ENCODE results near the gene NNT.
"Not testable (repeated sequence)": the region's sequence is repeated elsewhere in the genome, so short reads cannot be mapped to it uniquely, and the experiment has no call there.

NNT gene

DNA sequence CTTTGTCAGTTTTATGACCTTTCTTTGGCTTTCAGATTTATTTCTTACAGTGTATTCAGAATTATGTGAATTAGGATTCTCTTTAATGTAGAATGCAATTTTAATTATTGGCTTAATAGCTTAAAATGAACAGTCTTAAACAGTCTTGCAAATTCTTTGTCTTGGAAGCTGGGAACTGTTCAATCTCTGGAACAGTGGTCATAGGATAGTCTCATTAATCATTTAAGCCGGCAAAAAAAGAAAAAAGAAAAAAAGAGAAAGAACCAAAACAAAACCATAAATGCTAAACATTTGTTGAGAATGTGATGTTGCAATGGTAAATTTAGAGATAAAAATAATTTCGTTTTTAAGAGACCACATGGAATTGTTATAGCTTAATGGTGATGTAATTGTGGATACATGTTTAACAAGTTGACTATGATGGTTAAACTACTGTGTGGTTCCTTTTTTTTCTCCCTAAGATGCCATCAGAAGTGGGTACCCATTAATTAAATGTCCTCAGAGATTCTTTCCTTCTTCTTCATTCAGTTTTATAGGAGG is 61.6 kb downstream of the NNT start:
- DNase-seq (ENCODE audit: low read depth in 2 of 2) = no peak

DNA sequence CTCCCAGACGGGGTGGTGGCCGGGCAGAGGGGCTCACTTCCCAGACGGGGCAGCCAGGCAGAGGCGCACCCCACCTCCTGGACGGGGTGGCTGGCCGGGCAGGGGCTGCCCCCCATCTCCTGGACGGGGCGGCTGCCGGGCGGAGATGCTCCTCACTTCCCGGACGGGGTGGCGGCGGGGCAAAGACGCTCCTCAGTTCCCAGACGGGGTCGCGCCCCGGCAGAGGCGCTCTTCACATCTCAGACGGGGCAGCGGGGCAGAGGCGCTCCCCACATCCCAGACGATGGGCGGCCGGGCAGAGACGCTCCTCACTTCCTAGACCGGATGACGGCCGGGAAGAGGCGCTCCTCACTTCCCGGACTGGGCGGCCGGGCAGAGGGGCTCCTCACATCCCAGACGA is 62.8 kb downstream of the NNT start:
- DNase-seq (ENCODE audit: low read depth in 2 of 2) = not testable (repeated sequence)

DNA sequence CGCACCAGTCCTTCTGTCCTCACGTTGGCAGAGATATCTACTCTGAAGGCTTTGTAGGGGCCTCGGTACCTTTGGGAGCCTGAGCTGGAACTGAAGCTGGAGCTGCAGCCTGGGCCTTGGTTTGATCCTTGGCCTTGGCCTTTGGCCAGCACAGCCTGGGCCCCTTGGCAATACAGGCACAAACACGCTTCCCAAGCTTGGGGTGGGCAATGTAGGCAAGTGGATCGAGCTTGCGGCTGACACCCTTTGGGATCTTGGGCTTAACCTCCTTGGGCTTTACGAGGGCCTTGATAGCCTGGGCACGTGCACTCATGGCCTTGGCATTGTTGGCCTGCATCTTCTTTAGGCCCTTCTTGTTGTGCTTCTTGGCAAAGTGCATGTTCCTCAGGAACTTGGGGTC is 63.7 kb downstream of the NNT start:
- DNase-seq (ENCODE audit: low read depth in 2 of 2) = not testable (repeated sequence)

DNA sequence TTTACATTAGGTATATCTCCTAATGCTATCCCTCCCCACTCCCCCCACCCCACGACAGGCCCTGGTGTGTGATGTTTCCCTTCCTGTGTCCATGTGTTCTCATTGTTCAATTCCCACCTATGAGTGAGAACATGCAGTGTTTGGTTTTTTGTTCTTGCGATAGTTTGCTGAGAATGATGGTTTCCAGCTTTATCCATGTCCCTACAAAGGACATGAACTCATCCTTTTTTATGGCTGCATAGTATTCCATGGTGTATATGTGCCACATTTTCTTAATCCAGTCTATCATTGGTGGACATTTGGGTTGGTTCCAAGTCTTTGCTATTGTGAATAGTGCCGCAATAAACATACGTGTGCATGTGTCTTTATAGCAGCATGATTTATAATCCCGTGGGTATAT is 64.4 kb downstream of the NNT start:
- not testable (repeated sequence) for DNase-seq (ENCODE audit: low read depth in 2 of 2)

DNA sequence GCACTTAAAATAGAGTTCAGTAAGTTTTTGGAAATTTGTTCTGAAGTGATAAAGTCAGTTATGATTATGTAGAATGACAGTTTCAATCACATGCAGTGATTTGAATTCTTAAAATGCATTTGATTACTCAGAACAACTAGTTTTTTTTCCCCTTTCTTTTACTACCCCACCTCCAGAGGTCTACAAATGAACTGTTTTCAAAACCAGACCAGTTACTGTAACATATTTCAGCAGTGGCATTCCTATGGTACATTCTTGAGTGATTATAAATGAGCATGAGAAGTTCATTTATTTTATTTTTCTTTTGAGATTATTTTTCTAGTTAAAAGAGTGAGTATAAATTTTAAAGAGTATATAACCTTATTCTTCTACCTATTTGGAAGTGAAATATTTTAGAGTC is 71.6 kb downstream of the NNT start:
- DNase-seq (ENCODE audit: low read depth in 2 of 2) = no peak

DNA sequence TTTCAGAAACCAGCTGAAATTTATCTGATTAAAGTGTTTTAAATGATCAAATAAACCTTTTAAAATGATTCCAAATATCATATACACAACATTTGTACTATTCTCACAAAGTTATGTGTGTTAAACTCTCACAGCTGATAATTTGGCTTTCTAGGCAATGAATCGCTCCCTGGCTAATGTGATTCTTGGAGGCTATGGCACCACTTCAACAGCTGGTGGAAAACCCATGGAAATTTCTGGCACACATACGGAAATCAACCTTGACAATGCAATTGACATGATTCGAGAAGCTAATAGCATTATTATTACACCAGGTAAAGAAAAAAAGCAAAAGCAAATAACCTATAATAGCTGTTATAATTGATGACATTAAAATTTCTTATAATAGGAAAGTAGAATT is 72.4 kb downstream of the NNT start:
- no peak for DNase-seq (ENCODE audit: low read depth in 2 of 2)

DNA sequence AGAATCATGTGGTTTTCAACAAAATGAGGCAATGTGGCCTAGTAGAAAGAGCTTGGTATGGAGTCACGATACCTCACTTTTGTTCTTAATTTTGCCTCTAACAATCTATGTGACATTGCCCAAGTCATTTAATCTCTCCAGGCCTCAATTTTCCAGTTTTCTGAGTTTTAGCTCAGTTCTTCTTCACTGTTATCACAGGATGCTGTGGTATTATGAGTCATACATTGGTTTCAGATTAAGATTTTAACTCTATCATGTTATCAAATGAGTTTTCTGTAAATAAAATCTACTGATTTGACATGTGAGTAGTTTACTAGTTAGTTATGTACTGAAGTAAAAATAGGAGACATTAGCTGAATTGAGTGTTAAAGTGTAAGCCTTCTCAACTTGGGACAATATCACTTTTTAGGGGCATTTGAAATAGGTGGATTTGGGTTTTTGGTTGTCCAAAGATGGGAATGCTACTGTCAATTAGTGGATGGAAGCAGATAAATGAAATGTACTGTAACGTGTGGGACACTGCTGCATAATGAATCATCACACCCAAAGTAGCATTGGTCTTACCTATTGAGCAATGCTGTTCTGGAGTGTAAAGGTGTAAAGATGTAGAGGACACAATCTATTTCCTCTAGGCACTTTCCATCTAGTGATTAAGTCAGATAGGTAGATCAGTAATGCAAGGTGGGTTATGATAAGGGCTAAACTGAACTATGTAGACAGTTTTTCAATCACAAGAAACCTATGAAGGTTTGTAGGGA is 73.3 kb downstream of the NNT start:
- no peak for DNase-seq (ENCODE audit: low read depth in 2 of 2)

DNA sequence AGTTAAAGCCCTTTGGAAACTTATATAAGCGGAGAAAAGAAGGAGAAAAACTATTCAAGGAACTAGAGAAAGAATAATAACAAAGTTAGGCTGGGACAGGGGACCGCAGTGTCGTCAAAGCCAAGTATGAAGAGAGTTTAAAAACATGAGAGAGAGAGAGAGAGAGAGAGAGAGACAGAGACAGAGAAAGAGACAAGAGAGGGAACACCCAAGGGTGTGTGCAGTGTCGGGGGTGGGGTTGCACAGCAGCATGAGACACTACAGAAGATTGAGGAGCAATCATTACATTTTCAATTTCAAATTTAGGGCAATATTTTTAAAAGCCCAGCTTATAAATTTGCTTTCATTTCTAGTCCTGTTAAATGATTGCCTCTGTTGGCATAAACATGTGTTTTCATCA is 74.3 kb downstream of the NNT start:
- no peak for DNase-seq (ENCODE audit: low read depth in 2 of 2)

DNA sequence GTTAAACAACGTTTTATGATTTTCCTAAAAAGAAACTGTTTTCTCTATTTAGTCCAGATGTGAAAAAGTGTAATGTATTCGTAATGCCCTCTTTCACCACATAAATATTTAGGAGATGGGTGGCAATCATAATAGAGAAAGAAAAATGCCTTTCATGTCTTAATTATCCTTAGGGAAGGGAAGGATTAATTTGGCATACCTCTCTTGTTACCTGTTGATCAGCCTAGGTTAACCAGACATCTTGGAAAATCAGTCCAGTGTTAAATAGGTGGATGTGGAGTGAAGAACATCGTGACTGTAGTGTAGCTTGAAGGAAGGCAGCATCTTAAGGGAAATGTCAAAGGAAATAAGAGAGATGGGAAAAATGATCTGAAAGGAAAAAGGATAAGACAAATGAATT is 76.2 kb downstream of the NNT start:
- DNase-seq (ENCODE audit: low read depth in 2 of 2) = no peak

DNA sequence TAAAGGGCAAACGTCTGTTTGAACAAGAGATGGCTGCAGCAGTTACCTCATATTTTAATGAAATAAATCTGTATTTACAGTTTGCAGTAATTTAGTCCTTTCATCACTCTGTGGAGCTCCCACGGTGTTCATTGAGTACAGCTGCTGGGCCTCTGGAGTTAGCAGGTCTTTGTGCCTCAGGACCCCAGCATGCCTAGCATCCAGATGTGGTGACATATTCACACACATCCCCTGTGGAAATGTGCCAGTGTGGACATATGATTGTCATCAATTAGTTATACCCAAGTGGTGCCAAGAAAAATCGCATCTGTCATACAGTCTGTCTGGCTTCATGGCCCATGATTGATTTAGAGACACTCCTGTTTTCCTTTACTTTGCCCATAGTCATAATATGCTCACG is 77.3 kb downstream of the NNT start:
- no peak for DNase-seq (ENCODE audit: low read depth in 2 of 2)

DNA sequence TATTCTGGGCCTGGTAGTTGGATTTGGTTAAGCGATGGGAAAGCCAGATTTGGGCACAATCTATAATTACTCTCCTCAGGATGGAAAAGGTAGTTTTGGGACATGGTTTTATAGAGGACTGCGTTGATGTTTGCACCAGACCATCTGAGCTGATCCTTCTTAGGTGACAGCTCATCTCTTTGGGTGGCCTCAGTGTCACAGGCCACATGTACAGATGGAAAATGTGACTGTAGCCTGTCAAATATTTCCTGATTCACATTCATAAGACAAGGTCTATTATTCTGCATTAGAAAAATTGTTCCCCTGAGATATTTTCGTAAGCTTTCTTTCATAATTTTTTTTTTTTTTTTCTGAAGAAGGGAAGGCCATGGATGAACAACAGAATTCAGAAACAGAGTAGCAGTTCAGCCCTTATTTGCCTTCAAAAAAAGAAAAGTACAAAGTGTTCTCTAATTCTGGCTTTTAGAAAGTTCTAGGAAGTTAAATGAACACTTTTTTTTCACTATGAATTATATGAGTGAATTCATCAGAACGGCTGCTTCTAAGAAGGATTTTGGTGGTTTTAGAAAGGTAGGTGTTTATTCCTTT is 81.0 kb downstream of the NNT start:
- no peak for DNase-seq (ENCODE audit: low read depth in 2 of 2)

DNA sequence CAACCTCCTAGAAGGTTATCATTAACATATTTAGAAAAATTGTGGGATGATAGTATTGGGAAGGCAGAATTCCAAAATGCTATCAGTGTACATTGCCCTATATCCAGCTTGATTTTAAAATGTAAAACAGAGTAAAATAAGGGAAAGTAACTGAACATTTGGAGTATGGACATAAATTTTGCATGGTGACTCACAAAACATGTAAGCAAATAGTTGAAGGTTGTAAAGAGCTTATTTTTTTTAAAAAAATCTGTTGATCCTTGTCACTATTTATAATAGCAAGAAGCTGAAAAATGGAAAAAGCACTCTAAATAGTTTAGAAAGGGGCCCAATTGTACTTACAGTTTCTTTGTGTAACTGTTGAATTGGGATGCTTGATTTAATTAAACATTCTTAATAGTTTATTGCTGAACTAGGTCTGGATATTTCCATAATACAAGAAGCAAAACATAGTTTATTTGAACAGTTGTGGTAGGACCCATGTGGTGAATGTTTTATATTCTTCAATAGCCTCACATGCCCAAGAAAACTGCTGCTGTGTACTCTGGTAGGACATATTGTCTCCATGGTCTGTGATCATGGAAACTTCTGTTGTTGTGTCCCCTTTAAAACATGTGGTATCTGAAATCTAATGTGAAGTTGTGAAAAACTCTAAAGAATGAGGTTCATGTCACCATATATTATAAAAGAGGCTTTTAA is 82.4 kb downstream of the NNT start:
- DNase-seq (ENCODE audit: low read depth in 2 of 2) = no peak

DNA sequence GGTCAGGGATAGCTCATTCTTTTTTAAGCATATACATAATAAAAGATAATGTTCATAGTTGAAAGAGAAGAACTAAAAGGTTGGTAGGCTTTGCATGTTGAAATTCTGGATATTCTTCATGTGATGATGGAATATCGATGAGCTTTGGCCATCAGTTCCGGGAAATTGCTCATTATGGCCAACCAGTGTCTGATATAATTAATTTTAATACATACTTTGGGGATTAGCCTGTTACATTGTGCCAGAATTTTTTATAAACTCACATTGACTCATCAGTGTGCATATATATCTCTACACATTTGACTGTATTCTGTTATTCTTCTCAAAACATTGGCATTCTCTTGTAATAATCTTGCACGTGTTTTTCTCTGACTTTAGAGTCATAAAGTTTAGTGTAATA is 84.3 kb downstream of the NNT start:
- no peak for DNase-seq (ENCODE audit: low read depth in 2 of 2)

DNA sequence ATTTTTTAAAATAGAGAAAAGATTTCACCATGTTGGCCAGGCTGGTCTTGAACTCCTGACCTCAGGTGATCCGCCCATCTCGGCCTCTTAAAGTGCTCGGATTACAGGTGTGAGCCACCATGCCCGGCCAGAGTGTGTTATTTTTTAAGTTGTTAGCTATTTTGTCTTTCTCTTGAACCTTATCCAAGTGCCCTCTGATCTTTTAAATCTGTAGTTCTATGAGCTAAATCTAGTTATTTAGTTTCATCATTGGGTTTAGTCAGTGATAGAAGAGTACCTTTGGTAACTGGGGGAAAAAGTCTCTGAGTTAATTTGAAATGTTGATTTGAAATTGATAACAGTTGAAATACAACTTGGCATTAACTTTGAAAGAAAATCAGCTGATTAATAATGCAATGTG is 88.3 kb downstream of the NNT start:
- no peak for DNase-seq (ENCODE audit: low read depth in 2 of 2)

DNA sequence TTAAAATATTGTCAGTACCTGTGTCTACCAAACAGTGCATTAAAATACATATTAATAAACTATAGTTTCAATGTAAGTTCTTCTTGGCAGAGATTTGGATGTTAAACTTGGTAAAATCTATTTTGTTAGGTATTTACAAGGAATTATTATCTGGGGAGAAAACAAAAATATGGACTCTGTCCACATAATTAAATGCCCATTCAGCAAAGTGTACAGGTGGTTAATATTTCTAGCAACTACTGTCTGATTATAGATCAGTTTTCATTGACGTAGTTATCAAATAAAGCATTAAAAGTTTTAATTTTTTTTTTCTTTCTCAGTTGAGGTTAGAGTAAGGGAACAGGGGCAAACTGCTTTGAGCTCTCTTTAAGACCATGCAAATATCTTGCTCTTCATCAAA is 88.9 kb downstream of the NNT start:
- DNase-seq (ENCODE audit: low read depth in 2 of 2) = no peak

DNA sequence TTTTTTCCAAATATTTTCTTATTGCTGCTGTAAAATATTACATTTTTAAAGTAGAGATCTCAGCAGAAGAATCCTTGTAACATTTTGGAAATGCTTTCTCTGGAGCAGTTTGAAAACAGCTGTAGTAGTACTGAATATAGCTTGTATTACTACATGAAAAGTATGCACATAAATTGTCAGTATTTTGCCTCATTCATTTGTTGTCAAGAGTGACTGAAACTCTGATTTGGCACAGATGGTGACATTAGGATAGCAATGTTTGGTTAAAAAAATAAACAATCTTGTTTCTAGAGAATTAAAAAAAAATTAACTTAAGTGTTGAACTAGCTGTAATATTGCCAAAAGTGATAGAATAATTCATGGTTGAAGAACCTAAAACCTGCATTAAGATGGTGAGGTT is 90.4 kb downstream of the NNT start:
- no peak for DNase-seq (ENCODE audit: low read depth in 2 of 2)

DNA sequence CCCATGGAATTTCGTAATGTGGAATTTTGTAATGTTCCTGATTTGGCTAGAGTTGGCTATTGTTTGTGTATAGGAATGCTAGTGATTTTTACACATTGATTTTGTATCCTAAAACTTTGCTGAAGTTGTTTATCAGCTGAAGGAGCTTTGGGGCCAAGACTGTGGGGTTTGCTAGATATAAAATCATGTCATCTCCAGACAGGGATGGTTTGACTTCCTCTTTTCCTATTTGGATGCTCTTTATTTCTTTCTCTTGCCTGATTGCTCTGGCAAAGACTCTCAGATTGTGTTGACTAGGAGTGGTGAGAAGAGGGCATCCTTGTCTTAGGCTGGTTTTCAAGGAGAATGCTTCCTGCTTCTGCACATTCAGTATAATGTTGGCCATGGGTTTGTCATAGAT is 91.0 kb downstream of the NNT start:
- no peak for DNase-seq (ENCODE audit: low read depth in 2 of 2)

DNA sequence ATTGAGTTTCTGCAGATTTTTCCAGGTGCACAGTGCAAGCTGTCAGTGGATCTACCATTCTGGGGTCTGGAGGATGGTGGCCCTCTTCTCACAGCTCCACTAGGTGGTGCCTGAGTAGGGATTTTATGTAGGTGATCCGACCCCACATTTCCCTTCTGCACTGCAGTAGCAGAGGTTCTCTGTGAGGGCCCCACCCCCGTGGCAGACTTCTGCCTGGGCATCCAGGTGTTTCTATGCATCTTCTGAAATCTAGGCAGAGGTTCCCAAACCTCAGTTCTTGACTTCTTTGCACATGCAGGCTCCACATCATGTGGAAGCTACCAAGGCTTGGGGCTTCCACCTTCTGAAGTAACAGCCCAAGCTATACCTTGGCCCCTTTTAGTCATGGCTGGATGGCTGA is 93.5 kb downstream of the NNT start:
- not testable (repeated sequence) for DNase-seq (ENCODE audit: low read depth in 2 of 2)

DNA sequence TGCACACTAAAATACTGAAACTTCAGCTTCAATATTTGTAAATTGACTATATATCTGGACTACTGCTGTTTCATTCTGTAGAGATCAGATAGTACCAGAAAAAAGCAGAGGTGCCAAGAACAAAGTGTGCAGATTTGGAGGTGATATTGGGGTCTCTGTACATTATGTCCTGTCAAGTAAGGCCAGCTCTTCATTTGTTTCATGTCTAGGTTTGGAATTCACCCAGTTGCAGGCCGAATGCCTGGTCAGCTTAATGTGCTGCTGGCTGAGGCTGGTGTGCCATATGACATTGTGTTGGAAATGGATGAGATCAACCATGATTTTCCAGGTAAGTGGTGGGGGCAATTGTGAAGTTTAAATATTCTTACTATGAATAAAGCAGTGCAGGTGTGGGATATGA is 96.9 kb downstream of the NNT start:
- DNase-seq (ENCODE audit: low read depth in 2 of 2) = no peak

DNA sequence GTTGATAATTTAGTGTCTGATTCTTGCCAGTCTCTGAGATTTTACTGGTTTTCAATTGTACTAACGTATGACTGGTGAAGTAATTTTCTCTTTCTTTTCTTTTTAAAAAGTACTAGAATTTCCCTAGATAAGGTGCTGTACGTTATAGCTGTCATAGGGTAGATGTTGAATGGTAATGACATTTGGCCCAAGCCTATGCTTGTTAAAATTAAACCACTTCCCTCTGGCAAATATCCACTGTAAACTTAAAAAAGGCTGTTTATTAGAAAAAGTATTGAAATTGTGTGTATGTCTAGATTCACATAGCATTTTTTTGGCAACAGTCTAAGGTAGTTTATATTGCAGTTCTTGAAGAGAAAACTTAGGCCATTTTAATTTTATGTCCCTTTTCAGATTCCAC is 97.6 kb downstream of the NNT start:
- DNase-seq (ENCODE audit: low read depth in 2 of 2) = no peak

DNA sequence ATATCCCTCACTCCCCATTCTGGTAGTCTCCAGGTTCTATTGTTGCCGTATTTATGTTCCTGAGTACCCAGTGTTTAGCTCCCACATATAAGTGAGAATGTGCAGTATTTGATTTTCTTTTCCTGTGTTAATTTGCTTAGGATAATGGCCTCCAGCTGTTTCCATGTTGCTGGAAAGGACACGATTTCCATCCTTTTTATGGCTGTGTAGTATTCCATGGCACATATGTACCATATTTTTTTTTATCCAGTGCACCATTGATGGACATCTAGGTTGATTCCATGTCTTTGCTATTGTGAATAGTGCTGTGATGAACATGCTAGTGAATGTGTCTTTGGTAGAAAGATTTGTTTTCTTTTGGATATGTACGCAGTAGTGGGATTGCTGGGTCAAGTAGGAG is 98.2 kb downstream of the NNT start:
- DNase-seq (ENCODE audit: low read depth in 2 of 2) = no peak

DNA sequence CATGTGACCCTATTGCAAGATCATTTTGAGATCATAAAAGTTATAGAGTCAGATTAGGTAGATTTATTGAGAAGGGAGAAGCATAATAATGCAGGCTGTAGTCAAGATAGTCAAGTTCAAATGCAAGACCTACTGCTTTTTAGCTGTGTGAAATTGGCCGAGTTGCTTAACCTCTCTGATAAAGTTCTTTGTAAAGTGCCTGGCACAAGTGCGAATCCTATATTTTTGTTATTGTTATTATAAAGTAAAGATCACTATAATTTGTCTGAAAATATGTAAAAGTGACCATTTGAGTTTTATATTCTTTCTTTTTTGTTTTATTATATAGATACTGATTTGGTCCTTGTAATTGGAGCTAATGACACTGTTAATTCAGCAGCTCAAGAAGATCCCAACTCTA is 99.3 kb downstream of the NNT start:
- no peak for DNase-seq (ENCODE audit: low read depth in 2 of 2)

DNA sequence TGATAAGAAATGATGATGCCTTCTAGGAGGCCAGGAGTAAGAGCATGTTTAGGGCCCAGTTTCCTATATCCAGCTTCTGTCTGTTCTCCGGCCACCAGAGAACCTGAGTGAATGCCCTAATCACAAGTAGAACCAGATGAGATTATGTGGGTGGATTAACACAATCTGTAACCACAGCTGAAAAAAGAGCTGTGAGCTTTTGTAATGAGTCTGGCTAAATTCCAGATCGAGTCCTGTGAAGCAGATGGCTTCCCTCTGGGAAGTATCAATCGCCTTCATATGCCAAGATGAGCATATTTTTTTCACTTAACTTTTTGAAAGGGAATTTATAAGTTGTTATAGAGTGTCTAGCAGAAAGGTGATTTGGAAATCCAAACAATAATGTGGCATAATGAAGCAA is 99.8 kb downstream of the NNT start:
- no peak for DNase-seq (ENCODE audit: low read depth in 2 of 2)

All from stimulated activated CD8-positive, alpha-beta memory T cell treated with anti-CD3 and anti-CD28 coated beads, Interleukin-2, amount 100 ng/mL, for 48 hours (primary cell).